PC-9 (cell line): ENCODE measurements around the gene CDH20.

Experiments
- CTCF ChIP-seq: fragments of 200-600 bp; sonication (generic); conservative IDR thresholded peaks from 2 replicates; pipeline ENCODE4 v1.6.1; 2017; ENCODE audit warnings: mixed run types, antibody characterized with exemption, mild to moderate bottlenecking, moderate library complexity
- EZH2 ChIP-seq: fragments of 200-600 bp; sonication (generic); IDR thresholded peaks from 2 replicates; pipeline ENCODE4 v1.8.0; 2017; ENCODE audit warnings: antibody characterized with exemption, low read depth

- TF ChIP-seq CTCF (no peak), EZH2 (no peak)
Observed at GRCh38 chr18:61329398-61329797, 3.8 kb upstream of the CDH20 start.
